SW 1271 (cell line): ENCODE measurements around the gene NPS.
A peak's percentile ranks its signal among the peaks of the same experiment; 100 is the strongest.

Experiments used
- DNase-seq, 2 experiments: peaks; one replicate each; lab custom pipeline; 2025; lab: John Stamatoyannopoulos, UW

Gene NPS

DNA sequence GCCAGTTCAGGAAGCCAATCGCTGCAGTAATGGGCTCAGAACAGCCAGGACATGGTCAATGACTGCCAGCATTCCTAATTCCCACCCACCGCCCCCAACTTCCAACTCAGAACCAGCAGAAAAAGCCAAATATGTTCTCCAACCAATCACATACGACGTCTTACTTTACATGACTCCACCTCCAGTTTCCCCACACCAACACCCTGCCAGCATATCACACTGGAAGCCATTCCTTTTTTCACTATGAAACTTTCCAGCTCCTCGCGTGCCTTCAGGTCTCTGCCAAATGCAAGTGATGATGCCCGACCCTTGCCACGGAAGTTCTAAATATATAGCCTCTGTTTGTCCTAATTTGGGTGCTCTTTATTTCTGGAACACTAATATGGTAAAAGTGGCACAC is 12.5 kb downstream of the NPS start:
- DNase-seq, result no peak

DNA sequence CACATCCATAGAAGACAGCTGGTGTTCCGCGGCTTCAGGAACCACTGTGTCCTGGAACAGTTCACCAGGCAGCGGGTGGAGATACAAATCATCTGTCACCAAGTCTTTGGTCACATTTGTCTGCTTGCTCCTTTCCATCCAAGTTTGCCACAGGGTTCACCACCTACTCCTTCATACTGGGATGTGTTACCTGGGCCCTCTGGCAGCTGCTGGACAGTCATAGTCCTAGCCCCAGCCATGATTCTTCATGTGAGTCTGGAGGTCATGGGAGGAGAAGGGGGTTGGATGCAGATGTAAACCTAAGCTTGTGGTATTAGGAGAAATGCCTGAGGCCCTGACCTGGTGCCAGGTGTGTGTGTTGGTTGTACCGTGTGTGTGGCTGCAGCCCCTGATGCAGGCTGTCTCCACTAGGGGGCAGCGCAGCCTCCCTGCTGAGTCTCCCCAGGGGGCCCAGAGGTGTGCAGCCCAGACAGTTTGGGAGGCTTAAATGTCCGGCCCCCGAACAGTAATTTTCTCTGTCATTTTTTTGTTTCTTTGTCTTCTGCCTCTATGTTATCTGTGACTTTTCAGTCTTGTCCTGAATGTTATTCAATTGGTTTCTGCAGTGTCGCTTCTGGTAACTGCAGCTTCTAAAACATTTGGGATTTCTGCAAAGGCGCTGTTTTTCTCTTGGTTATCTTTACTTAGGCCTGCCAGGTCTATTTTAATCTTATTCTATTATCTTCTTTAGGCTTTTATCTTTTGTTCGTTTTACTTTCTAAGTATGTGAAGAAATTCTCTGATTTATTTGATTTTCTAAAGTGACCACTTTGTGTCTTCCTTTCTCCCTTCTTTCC is 14.8 kb downstream of the NPS start:
- no peak for DNase-seq

DNA sequence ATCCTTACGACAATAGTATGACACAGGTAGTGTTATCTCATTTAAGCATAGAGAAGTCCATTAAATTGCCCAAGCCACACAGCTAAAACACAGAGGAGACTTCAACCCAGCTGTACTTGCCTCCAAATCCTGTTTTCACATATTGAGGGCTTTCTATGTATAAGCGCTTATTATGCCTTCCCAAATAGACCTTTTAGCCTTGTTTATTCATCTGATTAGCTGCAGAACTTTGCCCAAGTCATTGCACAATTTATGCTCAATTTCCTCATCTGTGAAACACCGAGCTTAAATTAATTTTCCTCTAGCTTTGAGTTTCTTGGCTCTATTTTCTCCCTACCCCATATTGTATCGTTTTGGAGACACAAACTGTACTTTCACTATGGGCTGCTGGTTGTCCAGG is 15.5 kb downstream of the NPS start:
- DNase-seq, result no peak

DNA sequence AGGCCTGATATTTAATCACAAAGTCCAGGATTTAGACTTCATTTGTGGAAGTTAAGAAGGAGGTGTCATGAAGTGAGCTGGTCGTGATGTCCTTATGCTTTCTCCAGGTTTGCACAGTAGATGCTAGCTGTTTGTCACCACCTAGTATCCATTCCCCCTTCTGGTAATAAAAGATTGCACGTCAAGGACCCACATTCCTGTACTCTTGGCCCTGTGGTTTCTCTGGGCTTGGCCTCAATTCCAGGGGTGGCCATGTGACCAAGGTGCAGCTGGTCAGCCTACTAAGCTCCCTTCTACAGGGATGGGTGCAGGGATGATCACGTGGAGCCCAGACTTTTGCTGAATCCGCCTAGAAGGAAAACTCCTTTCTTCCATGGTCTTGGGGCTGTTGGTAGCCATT is 16.5 kb downstream of the NPS start:
- no peak for DNase-seq

DNA sequence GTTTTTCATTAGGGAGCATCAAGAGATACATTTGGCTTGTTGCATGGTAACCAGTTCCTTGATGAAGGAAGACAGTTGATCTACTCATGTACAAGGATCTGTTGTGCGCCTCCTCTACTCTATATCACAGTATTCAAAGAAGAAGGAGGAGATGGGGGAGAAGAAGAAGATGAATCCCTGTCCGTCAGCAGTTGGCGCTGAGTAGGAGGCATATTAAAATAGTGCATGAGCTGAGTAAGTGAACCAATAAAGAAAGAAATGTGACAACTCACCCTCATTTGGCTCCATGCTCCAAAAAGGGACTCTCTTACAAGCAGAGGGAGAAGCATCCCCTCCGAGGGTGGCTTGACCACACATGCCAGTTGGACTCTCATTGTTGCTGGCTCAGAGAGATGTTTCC is 20.1 kb downstream of the NPS start:
- DNase-seq, result no peak

DNA sequence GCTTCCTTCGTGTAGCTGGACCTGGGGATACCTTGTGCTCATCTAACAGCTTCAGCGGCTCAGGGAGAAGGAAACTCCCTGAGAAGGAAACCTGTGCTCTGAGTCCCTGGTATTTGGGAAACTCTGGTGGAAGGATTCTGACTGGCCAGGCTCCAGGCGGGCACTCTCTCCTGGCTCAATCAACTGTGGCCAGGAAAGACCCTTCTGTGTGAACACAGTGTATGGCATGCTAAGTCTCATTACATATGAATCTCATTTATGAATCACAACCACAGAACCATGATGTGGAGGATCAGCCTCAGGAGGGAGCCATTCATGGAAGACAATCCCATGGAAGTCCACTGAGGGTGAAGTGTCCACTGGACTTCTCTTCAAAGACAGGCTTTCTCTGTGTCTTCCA is 20.9 kb downstream of the NPS start:
- no peak for DNase-seq

DNA sequence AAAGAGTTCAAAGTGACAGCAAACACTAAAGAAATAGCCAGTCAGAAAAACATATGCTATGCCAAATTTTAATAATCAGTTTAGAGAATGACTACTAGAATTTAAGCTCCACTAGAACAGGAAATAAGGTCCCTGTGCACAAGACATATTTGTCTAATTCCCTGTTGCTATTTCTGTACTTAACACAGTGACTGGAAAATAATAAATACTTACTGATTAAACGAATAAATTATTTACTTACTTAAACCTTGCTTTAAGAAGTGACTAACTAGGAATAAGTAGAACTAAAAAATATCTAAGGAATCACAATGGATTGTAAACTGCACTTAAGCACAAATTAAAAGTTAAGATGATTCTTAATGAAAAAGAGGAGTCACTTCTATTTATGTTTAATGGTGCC is 22.3 kb downstream of the NPS start:
- no peak for DNase-seq

DNA sequence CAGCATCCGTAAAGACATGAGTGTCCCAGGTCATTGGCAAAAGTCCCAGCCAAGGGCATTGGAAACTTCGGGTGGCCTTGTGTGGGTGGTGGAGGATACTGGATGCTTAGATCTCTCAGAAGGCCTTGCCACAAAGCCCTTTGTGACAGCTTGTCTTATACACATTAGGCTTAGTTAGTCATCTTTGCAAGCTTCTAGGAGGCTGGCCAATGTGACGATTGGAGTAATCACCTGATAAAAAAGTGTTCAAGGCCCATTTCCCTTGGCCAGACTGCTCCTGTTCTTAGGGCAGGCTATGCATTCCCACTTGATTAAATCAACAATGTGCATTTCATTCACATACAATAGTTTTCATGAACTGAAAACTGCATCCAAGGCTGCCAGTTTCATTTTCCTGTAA is 26.9 kb downstream of the NPS start:
- DNase-seq, result no peak

DNA sequence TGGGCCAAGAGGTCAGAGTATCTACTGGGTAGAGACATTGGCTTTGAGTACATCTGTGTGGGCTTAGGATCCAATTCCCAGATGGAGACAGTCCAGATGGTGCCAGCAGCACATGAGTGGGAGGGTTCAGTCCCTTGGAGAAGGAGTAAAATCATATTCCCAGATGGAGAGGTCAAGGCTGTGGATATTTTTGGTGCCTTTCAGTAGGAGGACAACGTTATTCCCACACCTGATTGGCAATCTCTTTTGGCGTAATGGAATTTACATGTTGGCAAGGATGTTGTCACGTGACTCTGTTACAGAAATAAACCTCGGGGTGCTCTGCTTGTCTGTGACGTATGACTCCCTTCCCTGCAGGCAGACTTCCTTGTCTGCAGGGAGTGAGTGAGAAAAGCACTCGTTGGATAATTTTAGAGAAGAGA is 27.6 kb downstream of the NPS start:
- DNase-seq, result no peak

DNA sequence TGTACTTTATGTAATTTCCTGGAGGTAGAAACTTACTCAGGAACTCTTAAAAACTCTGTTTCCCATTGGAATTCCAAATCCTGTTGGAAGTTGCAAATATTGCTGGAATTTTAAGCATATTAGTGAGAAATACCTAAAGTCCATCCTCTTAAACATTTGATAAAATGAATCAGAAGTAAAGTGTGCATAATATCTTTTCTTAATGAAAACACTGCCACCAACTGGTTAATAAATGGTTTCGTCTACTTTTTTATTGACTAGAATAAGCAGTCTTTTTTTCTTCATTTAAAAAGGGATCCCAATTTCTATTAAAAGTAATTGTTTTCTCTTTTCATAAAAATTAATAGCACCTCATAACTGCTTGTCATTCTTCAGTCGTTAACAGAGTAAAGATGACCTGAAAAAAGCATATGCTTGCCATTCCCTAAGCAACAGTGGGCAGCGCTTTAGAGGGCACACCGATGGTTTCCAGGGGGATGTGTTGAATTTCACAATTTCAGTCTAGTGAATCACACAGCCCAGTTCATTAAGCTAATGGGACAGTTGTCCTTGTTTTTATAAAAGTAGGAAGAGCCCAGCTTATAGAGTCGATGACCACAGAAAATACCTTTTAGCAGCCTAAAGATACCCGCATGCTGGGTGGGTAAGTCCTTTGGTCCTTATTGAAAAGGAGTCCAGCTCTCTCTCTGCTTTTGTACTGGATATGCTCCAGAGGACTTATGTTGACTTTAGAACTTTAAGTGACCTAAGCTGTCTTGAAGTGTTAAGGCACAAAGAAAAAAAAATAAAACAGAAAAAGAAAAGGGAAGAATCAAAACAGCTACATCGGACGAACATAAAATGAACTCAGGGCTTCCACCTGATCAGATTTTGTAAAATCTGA is 28.5 kb downstream of the NPS start:
- peak in 1 of 2 experiments; percentile 17 for DNase-seq

DNA sequence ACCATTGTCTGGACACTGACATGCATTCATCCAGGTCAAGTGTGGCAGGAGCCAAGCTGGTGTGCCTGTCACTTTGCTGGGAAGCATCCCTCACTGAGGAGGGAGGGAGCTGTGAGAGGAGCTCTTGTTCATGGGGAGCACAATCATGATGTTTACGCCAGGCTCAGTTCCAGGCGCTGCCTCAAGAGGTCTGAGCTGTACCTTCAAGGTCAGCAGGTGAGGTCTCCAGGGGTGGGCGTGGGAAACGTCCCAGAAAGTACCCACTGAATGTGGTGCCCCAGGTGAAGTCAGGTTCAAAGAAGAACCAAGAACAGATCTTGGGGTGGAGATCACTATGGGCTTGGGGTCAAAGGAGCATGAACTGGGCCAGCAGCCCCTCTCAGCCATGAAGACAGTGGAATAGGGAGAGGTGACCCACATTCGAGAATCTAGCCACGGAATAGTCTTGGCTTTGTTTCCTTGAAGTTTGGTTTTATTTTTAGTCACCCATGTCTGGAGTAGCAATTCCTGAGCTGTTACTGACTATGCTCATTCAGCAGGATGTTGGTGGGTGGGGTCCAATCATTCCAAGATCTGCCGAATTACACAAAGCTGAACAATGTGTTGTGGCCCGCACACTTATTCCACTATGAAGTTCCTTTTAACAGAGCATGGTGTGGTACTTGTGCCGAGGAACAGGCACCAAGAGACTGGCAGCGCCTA is 29.3 kb downstream of the NPS start:
- no peak for DNase-seq

DNA sequence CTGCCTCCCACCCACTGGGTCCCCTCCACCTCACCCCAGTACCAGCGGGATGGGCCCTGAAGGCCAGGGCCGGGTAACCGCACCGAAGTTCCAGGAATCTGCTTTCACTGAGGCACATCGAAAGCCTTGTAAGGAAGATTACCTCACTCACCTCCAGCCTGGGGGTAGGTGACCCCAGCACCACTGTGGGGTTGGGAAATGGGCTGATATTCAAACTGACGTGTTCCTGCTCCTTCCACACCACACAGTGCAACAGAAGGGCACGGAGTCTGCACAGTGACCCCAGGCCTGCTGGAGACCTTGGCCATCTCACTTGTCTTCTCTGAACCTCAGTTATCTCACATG is 29.8 kb downstream of the NPS start:
- DNase-seq, result no peak

DNA sequence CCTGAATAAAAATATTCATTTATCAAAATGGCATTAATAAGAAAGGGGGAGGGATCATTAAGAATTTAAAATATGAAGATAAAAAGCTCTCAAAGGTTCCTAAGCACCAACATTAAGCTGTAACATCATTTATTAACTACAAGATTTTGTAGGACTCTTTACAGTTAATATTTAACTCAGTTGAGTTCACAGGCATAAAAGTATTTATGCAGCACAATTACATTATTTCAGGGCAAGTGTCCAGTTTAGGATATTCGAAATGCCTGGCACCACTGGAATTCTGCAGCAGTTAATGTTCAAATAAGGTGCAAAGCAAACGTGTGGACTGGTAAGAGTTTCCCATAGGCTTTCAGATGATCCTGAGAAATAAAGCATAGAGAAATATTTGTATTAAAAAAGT is 30.5 kb downstream of the NPS start:
- no peak for DNase-seq

DNA sequence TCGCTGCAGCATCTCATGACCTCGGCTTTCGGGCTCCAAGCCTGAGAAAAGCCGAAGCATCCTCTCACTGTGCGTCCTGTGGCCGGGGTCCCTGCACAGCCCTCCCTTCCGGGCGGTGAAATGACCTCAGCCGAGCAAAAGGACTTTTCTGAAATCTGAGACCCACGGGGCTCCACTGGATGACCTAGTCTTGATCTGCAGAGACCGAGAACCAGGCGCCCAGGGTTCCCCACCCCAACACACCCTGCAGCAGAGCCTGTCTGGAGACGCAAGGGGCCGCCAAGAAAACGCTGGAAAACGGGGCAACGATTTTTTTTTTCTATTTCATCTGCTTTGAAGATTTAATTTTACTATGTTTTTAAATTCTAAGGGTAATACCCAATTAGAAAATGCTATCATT is 31.7 kb downstream of the NPS start:
- DNase-seq, result no peak

DNA sequence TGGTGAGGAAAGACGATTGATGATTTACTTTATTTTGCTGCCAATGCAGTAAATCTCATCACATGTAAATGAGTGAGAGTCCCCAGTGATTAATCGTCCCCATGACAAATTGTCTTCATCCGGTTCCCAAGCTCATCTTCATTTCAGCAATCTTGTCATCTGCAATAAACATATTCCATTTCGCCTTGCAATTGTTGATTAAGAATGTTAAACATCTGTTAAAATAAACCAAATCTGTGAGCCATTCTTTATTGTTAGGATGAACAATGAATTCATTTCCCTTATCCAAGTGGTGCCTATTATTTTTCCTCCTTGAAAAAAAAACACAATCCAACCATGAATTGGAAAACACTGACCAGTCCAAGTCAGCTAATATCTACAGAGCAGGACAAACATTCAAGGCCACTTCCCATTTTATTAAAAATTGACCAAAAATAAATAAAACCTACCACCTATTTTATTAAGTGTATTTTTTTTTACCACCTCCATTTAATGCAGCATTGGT is 36.5 kb downstream of the NPS start:
- DNase-seq, result no peak

DNA sequence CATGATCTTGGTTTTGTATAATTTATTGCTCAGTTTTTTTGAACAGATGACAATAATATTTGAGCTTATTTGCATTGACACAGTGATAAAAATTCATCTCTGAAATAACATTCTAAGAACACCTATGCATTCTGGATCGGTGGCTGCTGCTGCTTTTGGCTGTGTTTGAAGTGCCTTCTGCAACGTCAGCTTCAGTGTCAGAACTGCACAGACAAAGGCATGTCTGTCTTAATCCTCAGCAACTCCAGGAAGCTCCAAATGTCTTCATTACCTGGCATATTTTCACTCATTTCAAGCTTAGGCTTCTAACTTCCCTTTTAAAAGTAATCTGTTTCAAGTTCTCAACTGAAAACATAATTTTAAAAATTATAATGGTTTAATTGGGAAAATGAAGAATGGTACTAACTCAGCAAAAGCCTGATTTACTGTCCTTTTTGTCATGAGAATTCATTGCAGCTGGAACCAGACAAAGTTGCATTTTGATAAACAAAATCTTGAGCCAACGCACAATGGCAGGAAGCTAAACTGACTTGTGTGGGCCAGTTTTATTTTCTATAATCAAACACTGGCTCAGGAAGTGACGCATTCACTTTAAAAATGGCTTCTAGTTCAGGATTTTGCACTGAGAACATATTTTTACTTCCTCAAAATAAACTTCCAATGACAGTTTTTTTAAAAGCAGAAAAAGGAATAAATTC is 38.7 kb downstream of the NPS start:
- no peak for DNase-seq

DNA sequence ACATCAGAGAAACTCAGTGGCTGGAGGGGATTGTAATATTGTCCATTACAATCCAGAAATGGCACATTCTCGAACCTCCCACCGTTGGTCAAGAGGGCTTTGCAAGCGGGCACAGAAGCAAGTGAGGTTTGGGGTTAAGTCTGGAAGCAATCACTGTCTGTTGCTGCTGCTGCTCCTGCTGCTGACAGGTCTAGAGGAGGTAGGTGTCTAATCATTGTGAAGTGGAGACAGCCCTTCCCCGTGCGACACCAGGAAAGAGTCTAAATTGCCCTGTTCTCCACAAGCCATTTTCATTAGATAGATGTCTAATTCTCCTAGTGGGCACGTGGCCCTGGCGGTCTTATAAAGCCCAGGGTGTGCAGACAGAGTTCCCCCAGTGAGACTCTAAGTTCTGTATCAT is 43.5 kb downstream of the NPS start:
- no peak for DNase-seq

DNA sequence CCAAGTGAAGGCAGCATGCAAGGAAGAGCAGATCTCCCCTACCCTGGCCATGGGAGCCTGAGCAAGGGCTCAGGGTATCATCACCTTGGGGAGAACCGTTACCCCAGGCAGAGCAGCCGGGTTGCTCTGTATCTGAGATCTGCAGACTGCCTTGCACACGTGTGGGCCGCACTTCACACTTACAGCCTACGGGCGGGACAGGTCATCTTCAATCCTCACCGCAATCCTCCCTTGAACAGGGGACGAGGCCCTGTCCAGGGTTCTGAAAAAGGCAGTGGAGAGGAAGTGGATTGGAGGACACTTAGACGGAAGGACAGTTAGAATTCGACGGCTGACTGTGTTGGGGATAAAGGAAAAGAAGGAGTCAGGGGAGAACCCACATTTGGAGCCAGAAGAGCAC is 51.4 kb downstream of the NPS start:
- DNase-seq, result no peak
